NCI-H146 (cell line): ENCODE results near the gene NCOR1.
"Not testable (repeated sequence)": the region's sequence is repeated elsewhere in the genome, so short reads cannot be mapped to it uniquely, and the experiment has no call there.

Experiments used
- DNase-seq: peaks from one replicate; lab custom pipeline; 2025; lab: John Stamatoyannopoulos, UW

Gene NCOR1

GRCh38 chr17:16215273-16215964 lies at the start of gene NCOR1:
Gene NCOR1, minus strand, starts transcription at chr17:16215534. Its CDS starts 20,965 bp downstream, at chr17:16194569.
- DNase-seq, result peak; percentile 97

DNA sequence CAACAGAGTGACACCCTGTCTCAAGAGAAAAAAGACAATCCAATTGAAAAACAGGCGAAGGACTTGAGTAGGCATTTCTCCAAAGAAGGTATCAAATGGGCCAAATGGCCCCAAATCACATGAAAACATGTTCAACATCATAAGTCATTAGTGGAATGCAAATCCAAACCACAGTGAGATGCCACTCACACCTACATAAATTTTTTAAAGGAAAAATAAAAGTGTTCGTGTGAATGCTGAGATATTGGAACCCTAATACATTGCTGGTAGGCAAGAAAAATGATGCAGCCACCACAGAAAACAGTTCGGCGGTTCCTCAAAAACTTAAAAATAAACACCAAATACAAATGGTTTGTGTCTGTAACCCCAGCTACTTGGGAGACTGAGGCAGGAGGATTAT lies 46.9 kb upstream of the NCOR1 start:
- no peak for DNase-seq

DNA sequence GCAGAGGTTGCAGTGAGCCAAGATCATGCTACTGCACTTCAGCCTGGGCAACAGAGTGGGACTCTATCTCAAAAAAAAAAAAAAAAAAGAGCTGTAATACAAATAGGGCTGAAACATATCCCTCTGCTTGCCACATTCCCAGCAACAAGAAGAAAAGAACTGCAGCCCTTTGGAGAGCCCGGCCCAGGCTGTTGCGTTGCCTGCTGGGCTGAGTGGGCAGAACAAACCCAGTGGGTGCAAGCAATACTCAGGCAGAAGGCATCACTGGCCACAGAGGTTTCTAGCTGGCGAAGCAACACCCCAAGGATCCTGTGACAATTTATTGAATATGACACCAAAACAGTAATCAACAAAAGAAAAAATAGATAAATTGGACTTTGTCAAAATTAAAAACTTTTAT lies 45.7 kb upstream of the NCOR1 start:
- no peak for DNase-seq

DNA sequence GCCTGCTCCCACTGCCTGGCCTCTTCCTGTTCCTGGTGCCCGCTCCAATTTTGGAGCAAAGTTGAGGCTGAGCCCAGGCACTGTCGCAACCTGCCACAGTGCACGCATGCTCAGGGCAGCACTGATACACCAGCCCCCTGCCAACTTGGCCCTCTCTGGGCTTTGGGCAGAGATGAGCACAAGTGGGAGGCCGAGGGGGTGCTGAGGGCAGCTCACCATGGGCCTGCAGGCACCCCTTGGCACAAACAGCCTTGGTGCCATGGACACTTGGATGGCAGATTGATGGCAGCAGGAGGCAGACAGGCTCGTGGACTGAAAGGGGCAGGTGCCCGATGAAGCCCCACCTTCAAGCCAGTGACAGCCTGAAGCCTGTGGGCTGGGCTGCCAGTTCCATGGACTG lies 44.6 kb upstream of the NCOR1 start:
- no peak for DNase-seq

- no peak for DNase-seq
These were observed 43.6 kb upstream of the NCOR1 start for GRCh38 chr17:16258901-16259300.

DNA sequence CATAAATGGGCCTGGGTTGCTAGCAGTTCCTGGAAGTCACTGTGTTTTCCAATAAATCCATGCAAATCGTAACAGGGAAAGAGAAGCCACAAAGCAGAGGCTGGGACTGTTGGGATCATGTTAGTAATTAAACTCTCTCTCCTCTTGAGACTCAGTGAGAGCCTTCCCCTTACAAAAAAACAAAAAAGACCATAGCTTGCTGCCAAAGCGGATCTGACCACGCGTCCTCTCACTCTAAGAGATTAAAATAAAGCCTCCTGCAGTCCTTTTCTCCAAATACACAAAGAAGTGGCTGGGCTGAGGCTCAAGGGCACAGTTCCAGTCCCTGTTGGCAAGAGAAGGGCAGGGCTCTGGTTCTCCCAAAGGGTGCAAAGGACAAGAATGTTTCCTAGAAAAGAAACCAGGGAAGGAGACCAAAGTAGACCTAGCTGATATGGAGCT lies 40.2 kb upstream of the NCOR1 start:
- no peak for DNase-seq

- no peak for DNase-seq
These were observed 39.6 kb upstream of the NCOR1 start for GRCh38 chr17:16254773-16255400.

GRCh38 chr17:16251556-16251955 lies 36.2 kb upstream of the NCOR1 start:
- DNase-seq, result no peak

DNA sequence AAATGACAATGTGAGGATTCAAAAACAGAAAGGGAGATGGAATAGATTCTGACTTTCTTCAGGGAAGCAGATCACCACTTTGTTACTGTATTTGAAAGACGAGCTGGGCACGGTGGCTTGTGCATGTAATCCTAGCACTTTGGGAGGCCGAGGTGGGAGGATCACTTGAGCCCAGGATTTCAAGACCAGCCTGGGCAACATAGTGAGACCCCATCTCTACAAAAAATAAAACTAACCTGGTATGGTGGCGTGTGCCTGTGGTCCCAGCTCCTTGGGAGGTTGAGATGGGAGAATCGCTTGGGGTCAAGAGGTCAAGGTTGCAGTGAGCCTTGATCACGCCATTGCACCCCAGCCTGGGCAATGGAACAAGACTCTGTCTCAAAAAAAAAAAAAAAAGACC lies 35.7 kb upstream of the NCOR1 start:
- no peak for DNase-seq

DNA sequence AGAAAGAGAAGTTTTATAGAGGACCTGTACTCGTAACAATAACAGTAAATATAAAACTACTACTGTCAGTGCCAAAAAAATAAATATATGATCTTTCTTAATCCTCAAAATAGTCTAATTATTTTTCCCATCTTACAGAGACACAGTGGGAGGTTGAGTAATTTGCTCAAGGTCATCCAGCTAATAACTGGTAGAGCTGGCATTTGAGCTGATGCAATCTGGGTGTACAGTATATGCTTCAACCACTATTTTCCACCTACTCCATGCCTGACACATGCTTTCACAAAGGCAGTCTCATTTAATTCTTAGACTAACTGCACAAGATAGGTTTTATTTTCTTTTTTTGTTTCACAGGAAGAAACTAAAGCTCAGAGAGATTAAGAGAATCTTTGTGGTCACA lies 35.3 kb upstream of the NCOR1 start:
- DNase-seq, result no peak

- DNase-seq, result no peak
These were observed 32.3 kb upstream of the NCOR1 start for GRCh38 chr17:16247586-16247984.

GRCh38 chr17:16243801-16244567 lies 28.6 kb upstream of the NCOR1 start:
- no peak for DNase-seq

DNA sequence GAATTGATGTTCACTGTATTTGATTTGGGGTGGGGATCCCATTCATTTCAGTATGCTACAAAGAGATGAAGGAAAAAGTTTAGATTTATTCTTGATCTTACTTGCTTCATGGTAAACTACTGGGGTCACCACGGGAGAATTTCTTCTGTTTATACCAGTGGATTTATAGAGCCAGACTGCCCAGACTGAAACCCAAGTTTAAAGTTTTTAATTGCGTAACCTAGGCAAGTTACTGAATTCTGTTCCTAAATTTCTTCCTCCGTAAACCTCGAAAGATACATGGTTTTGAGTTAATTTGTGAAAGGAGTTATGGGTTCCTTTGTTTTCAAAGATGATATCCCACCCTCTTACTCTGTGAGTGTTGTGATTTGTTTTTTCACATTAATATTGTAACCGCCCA lies 28.1 kb upstream of the NCOR1 start:
- no peak for DNase-seq

DNA sequence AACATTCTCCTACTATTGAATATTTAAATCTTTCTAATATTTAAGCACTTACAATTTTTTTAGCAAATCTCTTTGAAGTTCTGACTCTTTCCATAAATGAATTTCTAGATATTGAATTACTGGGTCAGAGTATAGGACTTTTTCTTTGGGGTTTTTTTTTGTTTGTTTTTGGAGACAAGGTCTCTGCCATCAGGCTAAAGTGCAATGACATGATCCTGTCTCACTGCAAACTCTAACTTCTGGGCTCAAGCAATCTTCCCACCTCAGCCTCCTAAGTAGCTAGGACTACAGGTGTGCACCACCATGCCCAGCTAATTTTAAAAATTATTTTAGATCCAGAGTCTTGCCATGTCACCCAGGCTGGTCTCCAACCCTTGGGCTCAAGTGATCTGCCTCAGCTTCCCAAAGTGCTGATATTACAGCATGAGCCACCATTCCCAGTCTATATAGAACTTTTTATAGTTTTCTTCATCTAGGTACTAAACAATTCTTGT lies 26.6 kb upstream of the NCOR1 start:
- DNase-seq, result no peak

GRCh38 chr17:16239931-16240330 lies 24.6 kb upstream of the NCOR1 start:
- no peak for DNase-seq

DNA sequence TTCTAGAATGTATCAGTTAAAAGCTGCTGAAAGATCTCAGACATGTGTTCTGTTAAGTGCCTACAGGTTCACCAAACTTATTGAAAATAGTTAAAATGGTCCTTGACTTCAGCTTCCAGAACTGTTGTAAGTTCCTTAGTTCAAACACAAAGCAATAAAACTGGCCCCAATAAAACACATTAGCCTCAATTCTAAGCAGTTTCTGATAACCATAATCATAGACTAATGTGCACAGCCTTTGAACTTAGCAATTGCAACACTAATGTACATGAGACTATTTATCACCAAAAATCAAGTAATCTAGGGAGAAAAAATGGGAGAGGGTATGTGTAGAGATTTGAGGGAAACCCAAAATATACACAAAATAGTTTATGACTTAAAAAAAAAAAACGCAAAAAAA lies 17.1 kb upstream of the NCOR1 start:
- no peak for DNase-seq

GRCh38 chr17:16229912-16230561 lies 14.7 kb upstream of the NCOR1 start:
- DNase-seq, result not testable (repeated sequence)

DNA sequence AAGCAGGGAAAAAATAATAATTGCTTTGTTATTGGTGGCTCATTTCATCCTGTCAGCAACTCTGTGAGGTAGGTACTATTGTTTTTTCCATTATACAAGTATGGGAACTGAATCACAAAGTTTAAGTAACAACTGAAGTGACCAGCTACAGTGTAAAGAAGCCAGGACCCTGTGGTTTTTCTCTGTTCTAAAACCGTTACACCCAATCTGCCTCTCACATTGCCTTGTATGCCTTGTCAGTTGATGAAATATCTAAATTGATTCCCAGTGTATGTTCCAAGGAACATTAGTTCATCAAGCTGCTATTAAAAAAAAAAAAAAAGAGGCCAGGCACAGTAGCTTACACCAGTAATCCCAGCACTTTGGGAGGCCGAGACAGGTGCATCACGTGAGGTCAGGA lies 7.1 kb upstream of the NCOR1 start:
- no peak for DNase-seq

DNA sequence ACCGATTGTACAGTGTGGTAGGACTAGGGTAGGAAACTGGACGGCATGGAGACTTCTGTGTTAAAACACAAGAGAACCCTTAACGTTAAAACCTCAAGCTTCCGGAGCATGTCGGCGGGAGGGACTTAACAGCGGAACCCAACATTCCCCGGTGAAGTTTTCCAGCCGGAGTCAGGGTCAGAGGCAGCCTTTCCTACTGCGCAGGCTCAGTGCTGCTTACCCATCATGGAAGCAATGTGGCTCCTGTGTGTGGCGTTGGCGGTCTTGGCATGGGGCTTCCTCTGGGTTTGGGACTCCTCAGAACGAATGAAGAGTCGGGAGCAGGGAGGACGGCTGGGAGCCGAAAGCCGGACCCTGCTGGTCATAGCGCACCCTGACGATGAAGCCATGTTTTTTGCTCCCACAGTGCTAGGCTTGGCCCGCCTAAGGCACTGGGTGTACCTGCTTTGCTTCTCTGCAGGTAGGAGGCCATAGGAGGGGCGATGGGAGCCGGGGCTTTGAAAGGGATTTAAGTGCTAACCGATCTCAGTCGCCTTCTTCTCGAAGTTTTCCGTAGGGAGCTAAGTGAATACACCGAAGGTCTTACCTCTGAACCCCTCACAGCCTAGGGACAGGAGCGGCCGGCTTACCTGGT lies 1.8 kb upstream of the NCOR1 start, which contains the start of gene PIGL:
Gene PIGL (plus strand): TSS at position 209 of the 634 bp plus-strand sequence. CDS start 17 bp downstream, at position 226.
- peak; percentile 92 for DNase-seq

- not testable (repeated sequence) for DNase-seq
These were observed 1.1 kb upstream of the NCOR1 start for GRCh38 chr17:16216341-16217001.

DNA sequence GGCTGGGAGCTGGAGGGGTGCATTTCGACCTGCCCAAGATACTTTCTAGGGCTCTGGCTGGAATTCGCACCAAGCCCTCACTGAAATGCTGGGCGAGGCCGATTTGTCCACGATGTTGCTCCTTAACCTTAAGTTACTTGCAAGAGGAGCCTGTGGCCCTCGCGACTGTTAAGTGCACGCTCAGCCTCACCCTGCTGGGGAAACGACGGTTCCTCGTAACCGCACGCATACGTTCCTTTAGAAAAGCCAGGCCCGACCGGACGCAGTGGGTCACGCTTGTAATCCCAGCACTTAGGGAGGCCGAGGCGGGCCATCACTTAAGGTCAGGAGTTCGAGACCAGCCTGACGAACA lies 607 bp upstream of the NCOR1 start:
- DNase-seq, result peak; percentile 88

DNA sequence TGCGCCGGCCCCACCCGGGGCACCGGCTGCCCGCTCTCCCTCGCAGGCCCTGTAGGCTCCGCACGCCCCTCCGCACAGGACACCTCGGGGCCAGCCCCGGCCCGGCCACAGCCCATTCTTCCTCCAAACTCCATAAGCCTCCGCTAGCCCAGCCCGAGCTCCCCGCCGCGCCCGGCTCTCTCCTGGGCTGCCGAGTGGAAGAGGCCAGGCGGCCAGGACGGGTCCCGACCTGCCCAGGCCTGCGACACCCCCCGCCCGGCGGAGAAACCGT lies 397 bp downstream of the NCOR1 start:
- peak; percentile 67 for DNase-seq
